Ovary (tissue), 3 donors: ENCODE data around the gene SOSTDC1.

Experiments
- CTCF ChIP-seq, 3 donors: fragments of 450-650 bp in 2 of 3; fragments of 200-600 bp in 1 of 3; IDR thresholded peaks; one replicate each; pipeline versions ENCODE4 v1.5.1 to v1.8.0; 2016 to 2022; ENCODE audit warnings: antibody characterized with exemption in 3 of 3, mild to moderate bottlenecking in 1 of 3
- EP300 ChIP-seq: sonication (generic); formaldehyde crosslinking; IDR thresholded peaks from one replicate; pipeline ENCODE4 v1.6.1; 2017; ENCODE audit warnings: antibody characterized with exemption
- POLR2A ChIP-seq: fragments of 450-650 bp; IDR thresholded peaks from one replicate; pipeline ENCODE4 v1.6.1; 2017; ENCODE audit warnings: antibody characterized with exemption, mild to moderate bottlenecking, moderate library complexity
- donor health status: DM: no; HTN: no; CAD: no.

DNA sequence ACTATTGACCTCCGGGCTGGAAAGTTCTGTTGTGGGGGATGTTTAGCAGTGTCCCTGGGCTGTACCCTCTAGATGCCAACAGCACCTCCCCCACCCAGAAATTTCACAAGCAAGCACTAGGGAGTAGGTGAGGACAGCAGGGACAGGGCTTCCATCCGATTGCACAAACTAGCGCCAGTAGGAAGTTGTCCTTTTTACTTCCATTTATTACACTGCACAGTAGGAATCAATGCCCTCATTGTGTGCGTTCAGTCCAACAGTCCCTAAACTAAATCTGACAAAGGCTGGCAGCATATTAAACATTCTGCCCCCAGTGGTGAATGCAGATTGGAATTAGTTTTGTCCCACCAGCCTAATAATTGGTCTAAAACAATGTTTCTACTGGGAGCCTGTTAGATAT, 6.4 kb upstream of the SOSTDC1 start:
- TF ChIP-seq CTCF (IDR thresholded peaks at IDR 0.05) (no peak), EP300 (no peak), POLR2A (no peak)
